ENCODE results near the gene CYTH2. TPM values are rescaled to one million over a fixed set of nuclear protein-coding genes. Genes with fewer than 3 reads are reported as not detected.

Gene CYTH2
- total and polyA plus RNA-seq, 4 donors, result 32.7 to 76.6 (median 59.0) TPM

- no peaks in the 10 kb centered on the region for H3K27me3 ChIP-seq (ENCODE audit: control insufficient read depth in 1 of 2, insufficient read depth in 2 of 2, low read length in 1 of 2)
- intact Hi-C loops (cut with DNase I), result no loop called here
Measured at GRCh38 chr19:48500830-48501493, 31.8 kb downstream of the CYTH2 start.

GRCh38 chr19:48501494-48502349 lies 32.6 kb downstream of the CYTH2 start:
- Histone ChIP-seq H3K27ac (ENCODE audit: low read depth in 1 of 2, low read length in 2 of 2) (no peak overlapping the region), H3K36me3 (ENCODE audit: control insufficient read depth in 1 of 2, insufficient read depth in 2 of 2, low read length in 1 of 2) (no peaks in the 10 kb centered on the region), H3K4me1 (ENCODE audit: control insufficient read depth in 1 of 2, insufficient read depth in 2 of 2, low read length in 2 of 2) (no peaks in the 10 kb centered on the region), H3K9me3 (ENCODE audit: control insufficient read depth, low read length) (no peaks in the 10 kb centered on the region), H3K4me3 (ENCODE audit: low read length in 2 of 2) (no peak overlapping the region), H3K27me3 (ENCODE audit: control insufficient read depth in 1 of 2, insufficient read depth in 2 of 2, low read length in 1 of 2) (no peaks in the 10 kb centered on the region)
- WGBS, 2 donors, result 9 to 13% methylated on average over 20 of the region's 20 CpGs
- DNase-seq (peak in 1 of 2 donors; percentile 86), ATAC-seq (ENCODE audit: low FRiP score) (peak; percentile 16)
- intact Hi-C loops (cut with DNase I), result no loop called here

More at GRCh38 chr19:48500830-48501493, 31.8 kb downstream of the CYTH2 start:
- H3K9me3 ChIP-seq (ENCODE audit: control insufficient read depth, low read length), result no peaks in the 10 kb centered on the region
- ATAC-seq (ENCODE audit: low FRiP score), result no peak
- no peaks in the 10 kb centered on the region for H3K4me1 ChIP-seq (ENCODE audit: control insufficient read depth in 1 of 2, insufficient read depth in 2 of 2, low read length in 2 of 2)
- no peak overlapping the region for H3K4me3 ChIP-seq (ENCODE audit: low read length in 2 of 2)
- H3K27ac ChIP-seq (ENCODE audit: low read depth in 1 of 2, low read length in 2 of 2), result no peak overlapping the region
- 56 to 61% methylated on average over 26 to 32 of the region's 32 CpGs for WGBS, 2 donors
- DNase-seq, result no peak
- H3K36me3 ChIP-seq (ENCODE audit: control insufficient read depth in 1 of 2, insufficient read depth in 2 of 2, low read length in 1 of 2), result no peaks in the 10 kb centered on the region

DNA sequence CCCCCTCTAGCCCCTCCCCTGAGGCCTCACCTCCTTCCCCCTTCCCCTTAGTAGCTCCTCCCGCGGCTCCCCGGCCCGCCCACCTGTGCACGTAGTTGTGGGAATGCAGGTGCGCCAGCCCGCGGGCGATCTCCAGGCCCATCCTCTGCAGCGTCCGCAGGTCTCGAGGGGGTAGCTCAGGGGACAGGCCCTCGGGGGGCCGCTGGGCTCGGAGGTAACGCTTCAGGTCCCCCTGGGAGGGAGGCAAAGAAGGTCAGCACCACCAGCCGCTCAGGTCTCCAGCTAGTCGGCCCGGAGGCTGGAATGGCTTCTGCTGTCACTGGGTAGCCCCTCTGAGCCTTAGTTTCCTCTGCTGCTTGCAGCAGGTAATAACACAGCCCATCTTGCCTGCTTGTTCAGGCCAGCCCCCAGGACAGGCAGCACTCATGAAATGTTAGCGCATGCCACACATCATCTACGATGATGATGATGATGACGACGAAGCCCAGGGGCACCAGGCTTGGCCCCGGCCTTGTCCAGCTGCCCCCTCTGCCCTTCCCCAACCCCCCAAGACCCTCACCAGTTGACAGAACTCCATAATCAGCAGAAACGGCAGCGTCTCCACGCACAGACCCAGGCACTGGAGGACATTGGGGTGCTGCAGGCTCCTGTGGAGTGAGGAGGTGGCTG lies 33.3 kb downstream of the CYTH2 start:
- Histone ChIP-seq H3K4me1 (ENCODE audit: control insufficient read depth in 1 of 2, insufficient read depth in 2 of 2, low read length in 2 of 2) (no peaks in the 10 kb centered on the region), H3K4me3 (ENCODE audit: low read length in 2 of 2) (no peak overlapping the region), H3K36me3 (ENCODE audit: control insufficient read depth in 1 of 2, insufficient read depth in 2 of 2, low read length in 1 of 2) (no peaks in the 10 kb centered on the region), H3K27ac (ENCODE audit: low read depth in 1 of 2, low read length in 2 of 2) (no peak overlapping the region), H3K9me3 (ENCODE audit: control insufficient read depth, low read length) (no peaks in the 10 kb centered on the region), H3K27me3 (ENCODE audit: control insufficient read depth in 1 of 2, insufficient read depth in 2 of 2, low read length in 1 of 2) (no peaks in the 10 kb centered on the region)
- ATAC-seq (ENCODE audit: low FRiP score) (peak; percentile 9), DNase-seq (peak in 1 of 2 donors; percentile 42)
- WGBS, 2 donors, result 37 to 39% methylated on average over 27 of the region's 27 CpGs
- intact Hi-C loops (cut with DNase I), result no loop called here

DNA sequence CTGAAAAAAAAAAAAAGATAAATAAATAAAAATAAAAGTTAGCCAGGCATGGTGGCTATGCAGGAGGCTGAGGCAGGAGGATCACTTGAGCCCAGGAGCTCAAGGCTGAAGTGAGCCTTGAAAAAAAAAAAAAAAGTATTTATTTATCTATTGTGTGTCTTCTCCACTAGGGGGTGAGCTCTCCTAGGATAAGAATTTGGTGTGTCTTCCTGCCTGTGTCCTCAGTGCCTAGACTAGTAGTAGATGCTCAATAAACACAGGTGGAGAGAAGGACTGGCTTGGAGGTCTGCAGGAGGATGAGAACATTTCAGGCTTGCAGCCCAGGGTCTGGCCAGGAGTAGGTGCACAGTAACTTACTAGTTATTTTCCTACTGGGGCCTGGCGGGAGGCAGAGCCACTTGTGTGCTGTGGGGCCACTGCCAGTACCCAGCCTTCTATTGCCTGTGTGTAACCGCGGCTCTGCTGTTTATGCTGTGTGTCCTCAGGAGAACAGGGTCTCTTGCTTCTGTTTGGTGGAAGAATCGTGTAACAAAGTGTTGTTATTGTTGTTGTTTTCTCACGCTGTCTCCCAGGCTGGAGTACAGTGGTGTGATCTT lies 37.1 kb downstream of the CYTH2 start:
- no peak overlapping the region for H3K27ac ChIP-seq (ENCODE audit: low read depth in 1 of 2, low read length in 2 of 2)
- no peak for DNase-seq
- H3K36me3 ChIP-seq (ENCODE audit: control insufficient read depth in 1 of 2, insufficient read depth in 2 of 2, low read length in 1 of 2), result no peaks in the 10 kb centered on the region
- no peaks in the 10 kb centered on the region for H3K27me3 ChIP-seq (ENCODE audit: control insufficient read depth in 1 of 2, insufficient read depth in 2 of 2, low read length in 1 of 2)
- intact Hi-C loops (cut with DNase I), result loop anchor here in 1 of 2 donors (5.0 kb wide), 1 partner anchor 76 kb away; no protein-coding TSS in a partner anchor
- WGBS, 2 donors, result 54 to 56% methylated on average over 5 of the region's 5 CpGs
- no peak for ATAC-seq (ENCODE audit: low FRiP score)
- no peak overlapping the region for H3K4me3 ChIP-seq (ENCODE audit: low read length in 2 of 2)
- H3K9me3 ChIP-seq (ENCODE audit: control insufficient read depth, low read length), result no peaks in the 10 kb centered on the region
- H3K4me1 ChIP-seq (ENCODE audit: control insufficient read depth in 1 of 2, insufficient read depth in 2 of 2, low read length in 2 of 2), result no peaks in the 10 kb centered on the region

DNA sequence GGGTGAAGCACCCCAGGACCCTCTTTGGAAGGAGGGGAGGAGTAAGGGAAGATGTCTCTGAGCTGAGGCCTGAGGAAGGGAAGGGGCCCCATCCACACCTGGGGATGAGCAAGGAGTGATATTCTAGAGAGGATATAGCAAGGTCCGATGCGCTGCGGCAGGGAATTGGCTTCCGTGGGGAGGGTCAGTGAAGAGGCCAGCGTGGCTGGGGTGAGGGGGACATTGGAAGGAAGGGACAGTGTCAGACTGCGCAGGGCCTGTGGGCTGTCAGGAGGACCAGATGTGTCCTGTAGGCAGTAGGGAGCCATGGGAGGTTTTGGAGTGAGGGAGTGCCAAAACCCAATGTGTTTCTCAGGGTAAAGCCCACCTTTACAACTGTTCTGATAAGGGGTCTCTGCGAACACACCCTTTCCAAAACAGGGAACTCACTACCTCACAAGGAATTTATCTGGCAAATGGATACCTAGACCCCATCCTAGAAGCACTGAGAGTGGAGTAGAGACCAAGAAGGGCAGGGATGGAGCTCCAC lies 38.8 kb downstream of the CYTH2 start:
- Histone ChIP-seq H3K9me3 (ENCODE audit: control insufficient read depth, low read length) (no peaks in the 10 kb centered on the region), H3K27ac (ENCODE audit: low read depth in 1 of 2, low read length in 2 of 2) (no peak overlapping the region), H3K4me3 (ENCODE audit: low read length in 2 of 2) (no peak overlapping the region), H3K27me3 (ENCODE audit: control insufficient read depth in 1 of 2, insufficient read depth in 2 of 2, low read length in 1 of 2) (no peaks in the 10 kb centered on the region), H3K36me3 (ENCODE audit: control insufficient read depth in 1 of 2, insufficient read depth in 2 of 2, low read length in 1 of 2) (no peaks in the 10 kb centered on the region), H3K4me1 (ENCODE audit: control insufficient read depth in 1 of 2, insufficient read depth in 2 of 2, low read length in 2 of 2) (no peaks in the 10 kb centered on the region)
- intact Hi-C loops (cut with DNase I), result loop anchor here in 1 of 2 donors (5.0 kb wide), 1 partner anchor 74 kb away; no protein-coding TSS in a partner anchor
- ATAC-seq (ENCODE audit: low FRiP score), result no peak
- WGBS, 2 donors, result 94 to 98% methylated on average over 7 of the region's 7 CpGs
- DNase-seq, result no peak

DNA sequence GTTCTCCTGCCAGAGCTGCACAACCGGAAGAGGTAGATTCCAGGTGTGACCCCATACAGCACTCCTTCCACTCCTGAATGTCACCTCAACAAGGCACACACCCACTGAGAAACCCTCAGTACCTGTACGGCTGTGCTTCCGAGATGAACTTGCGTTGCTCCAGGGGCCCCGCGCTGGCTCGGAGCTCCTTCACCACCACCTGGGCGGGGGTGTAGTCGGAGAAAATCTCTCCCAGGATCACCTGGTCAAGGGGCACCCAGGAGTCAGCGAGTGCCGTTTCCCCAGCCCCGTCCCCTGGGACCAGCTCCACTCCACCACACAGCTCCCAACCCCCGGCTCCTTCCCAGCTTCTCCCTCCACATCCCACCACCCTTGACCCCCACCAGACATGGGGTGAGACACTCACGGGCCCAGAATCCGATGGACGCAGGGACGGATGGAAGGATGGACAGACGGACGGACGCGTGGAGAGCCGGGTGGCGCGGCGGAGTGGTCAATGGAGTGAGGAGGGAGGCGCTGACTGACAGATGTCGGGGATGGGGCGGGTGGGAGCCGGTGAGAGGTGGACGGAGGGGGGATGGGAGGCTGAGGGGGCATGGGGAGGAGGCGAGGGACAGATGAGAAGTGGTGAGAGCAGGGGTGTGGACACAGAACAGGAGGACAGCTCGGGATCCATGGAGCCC lies 39.7 kb downstream of the CYTH2 start:
- H3K36me3 ChIP-seq (ENCODE audit: control insufficient read depth in 1 of 2, insufficient read depth in 2 of 2, low read length in 1 of 2), result no peaks in the 10 kb centered on the region
- H3K9me3 ChIP-seq (ENCODE audit: control insufficient read depth, low read length), result no peaks in the 10 kb centered on the region
- WGBS, 2 donors, result 87 to 88% methylated on average over 32 of the region's 32 CpGs
- H3K4me1 ChIP-seq (ENCODE audit: control insufficient read depth in 1 of 2, insufficient read depth in 2 of 2, low read length in 2 of 2), result no peaks in the 10 kb centered on the region
- no peak for DNase-seq
- H3K27me3 ChIP-seq (ENCODE audit: control insufficient read depth in 1 of 2, insufficient read depth in 2 of 2, low read length in 1 of 2), result no peaks in the 10 kb centered on the region
- no peak for ATAC-seq (ENCODE audit: low FRiP score)
- intact Hi-C loops (cut with DNase I), result loop anchor here in 1 of 2 donors (5.0 kb wide), 1 partner anchor 73 kb away; no protein-coding TSS in a partner anchor
- H3K27ac ChIP-seq (ENCODE audit: low read depth in 1 of 2, low read length in 2 of 2), result no peak overlapping the region
- H3K4me3 ChIP-seq (ENCODE audit: low read length in 2 of 2), result no peak overlapping the region

DNA sequence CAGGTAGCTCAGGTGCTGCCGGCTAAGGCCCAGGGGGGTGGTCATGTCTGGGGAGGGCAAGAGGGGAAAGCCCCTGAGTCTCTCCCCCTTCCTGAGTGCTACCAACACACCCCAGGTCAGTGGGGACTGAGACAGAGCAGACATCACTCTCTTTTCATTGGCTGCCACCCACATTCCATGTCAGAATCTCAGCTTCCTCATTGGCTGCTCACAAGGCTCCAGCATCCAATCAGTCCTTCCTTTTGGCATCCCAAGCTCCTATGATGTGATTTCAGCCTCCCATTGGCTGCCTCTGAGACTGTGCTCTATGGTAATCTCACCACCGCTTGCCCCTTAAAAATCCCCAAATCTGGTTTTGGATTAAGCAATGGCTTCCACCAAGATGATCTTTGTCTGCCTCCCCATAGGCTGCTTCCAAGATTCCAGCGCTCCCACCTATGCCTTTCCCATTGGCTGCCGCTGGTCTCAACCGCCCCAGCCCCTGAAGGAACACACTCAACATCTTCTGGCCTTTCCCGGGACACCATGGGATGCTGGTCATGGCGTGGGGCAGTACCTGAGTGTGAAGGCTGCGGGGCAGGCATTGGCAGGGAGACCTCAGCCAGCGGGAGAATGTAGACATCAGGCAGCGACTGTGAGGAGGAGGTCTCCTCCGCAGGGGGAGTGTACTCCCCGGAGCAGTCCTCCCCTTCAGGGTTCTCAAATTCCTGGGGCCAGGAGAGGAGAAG lies 40.5 kb downstream of the CYTH2 start:
- Histone ChIP-seq H3K4me3 (ENCODE audit: low read length in 2 of 2) (no peak overlapping the region), H3K27me3 (ENCODE audit: control insufficient read depth in 1 of 2, insufficient read depth in 2 of 2, low read length in 1 of 2) (no peaks in the 10 kb centered on the region), H3K4me1 (ENCODE audit: control insufficient read depth in 1 of 2, insufficient read depth in 2 of 2, low read length in 2 of 2) (no peaks in the 10 kb centered on the region), H3K27ac (ENCODE audit: low read depth in 1 of 2, low read length in 2 of 2) (no peak overlapping the region), H3K9me3 (ENCODE audit: control insufficient read depth, low read length) (no peaks in the 10 kb centered on the region), H3K36me3 (ENCODE audit: control insufficient read depth in 1 of 2, insufficient read depth in 2 of 2, low read length in 1 of 2) (no peaks in the 10 kb centered on the region)
- WGBS, 2 donors, result 80 to 87% methylated on average over 12 of the region's 12 CpGs
- intact Hi-C loops (cut with DNase I), result loop anchor here (5.0 kb wide), 1 partner anchor 73 kb away; no protein-coding TSS in a partner anchor
- DNase-seq (no peak), ATAC-seq (ENCODE audit: low FRiP score) (no peak)

All from aorta (tissue), 5 donors.